ENCODE results near the gene GNL1.

GNL1 gene

DNA sequence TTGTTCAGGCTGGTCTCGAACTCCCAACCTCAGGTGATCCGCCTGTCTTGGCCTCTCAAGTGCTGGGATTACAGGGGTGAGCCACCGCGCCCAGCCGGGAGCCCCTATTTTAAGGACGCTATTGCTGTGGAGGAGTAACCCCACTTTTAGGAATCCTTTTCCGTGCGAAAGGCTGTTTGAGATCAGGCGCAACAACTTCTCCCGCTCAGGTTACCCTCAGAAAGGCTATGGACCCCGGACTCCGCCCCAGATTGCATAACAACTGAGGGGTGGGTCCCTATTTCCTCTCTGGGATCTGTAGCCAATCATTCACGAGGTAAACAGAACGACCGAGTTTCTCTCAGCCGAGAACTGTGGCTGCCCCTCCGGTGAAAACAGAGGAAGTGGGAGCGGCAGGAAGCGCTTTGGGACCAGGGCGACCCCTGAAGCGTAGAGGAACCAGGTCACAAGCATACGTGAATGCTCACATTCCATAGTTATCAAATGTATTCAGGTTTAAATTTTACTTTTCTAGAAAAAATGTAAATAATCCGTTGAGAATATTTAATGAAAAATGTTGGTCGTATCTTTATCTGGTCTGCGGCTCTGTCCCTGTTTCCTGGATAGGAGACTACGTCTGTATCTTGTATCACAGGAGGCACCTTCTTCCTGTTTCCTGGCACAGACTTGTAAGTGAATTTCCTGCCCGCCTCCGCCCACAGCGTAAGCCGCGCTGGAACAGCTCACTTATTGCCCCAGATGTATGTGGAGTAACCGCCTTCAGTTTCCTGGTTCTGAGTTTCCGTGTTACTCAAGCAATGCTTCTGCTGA is 40.1 kb downstream of the GNL1 start:
- peak; percentile 59 for DNase-seq (ENCODE audit: low read depth, low spot score)
- POLR2A ChIA-PET: no interaction called here

DNA sequence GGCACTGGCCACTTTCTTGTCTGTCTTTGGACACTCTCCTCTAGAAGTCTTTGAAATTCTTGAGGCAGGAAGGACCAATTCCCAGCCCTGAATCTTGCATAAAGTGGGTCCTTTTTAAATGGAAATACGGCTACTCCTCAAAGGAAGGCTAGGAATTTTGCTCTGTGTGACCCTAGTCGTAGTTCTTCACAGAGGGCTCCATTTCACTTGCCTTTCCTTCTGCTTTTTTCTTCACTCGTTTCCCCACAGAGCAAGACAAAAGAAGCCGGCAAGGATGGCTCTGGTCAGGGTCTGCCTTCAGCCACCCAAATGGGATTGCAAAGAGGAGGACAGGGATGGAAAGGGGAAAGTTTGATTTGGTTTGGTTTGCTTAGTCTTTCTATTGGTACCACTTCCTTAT is 41.2 kb downstream of the GNL1 start:
- H3K4me3 ChIP-seq (ENCODE audit: low read depth, low read length): no peak overlapping the region

More for the DNA sequence above, 40.1 kb downstream of the GNL1 start:
- TF ChIP-seq, protein P1, sequence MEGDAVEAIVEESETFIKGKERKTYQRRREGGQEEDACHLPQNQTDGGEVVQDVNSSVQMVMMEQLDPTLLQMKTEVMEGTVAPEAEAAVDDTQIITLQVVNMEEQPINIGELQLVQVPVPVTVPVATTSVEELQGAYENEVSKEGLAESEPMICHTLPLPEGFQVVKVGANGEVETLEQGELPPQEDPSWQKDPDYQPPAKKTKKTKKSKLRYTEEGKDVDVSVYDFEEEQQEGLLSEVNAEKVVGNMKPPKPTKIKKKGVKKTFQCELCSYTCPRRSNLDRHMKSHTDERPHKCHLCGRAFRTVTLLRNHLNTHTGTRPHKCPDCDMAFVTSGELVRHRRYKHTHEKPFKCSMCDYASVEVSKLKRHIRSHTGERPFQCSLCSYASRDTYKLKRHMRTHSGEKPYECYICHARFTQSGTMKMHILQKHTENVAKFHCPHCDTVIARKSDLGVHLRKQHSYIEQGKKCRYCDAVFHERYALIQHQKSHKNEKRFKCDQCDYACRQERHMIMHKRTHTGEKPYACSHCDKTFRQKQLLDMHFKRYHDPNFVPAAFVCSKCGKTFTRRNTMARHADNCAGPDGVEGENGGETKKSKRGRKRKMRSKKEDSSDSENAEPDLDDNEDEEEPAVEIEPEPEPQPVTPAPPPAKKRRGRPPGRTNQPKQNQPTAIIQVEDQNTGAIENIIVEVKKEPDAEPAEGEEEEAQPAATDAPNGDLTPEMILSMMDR (IDR thresholded peaks at IDR 0.05; ENCODE audit: insufficient read depth, low read length, missing control alignments): no peak
- peak overlapping the region; percentile 59 for H3K4me3 ChIP-seq (ENCODE audit: low read depth, low read length)
- CTCF ChIA-PET: interaction anchor here (0.6 to 18.1 kb wide), 3 partner anchors 13 to 27 kb away, joined by 3 to 388 read pairs (median 17); no protein-coding TSS in a partner anchor

DNA sequence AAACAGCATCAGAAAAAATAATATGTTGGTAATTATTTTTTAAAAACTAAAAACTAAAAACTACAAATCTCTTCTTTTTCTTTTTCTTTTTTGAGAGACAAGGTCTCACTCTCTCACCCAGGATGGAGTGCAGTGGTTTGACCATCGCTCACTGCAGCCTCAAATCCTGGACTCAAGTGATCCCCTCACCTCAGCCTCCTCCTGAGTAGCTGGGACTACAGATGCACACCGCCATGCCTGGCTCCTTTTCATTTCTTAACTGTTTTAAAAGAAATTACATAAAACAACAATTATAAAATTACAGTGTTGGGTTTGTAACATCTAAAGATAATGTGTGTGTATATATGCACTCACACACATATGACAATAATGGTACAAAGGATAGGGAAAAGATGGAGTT is 42.8 kb downstream of the GNL1 start:
- DNase-seq (ENCODE audit: low read depth, low spot score): no peak
- H3K4me3 ChIP-seq (ENCODE audit: low read depth, low read length): no peak overlapping the region
- ChIA-PET CTCF (interaction anchor here (1.2 to 7.5 kb wide), 4 partner anchors 10 to 29 kb away, joined by 4 to 66 read pairs (median 22); no protein-coding TSS in a partner anchor), POLR2A (no interaction called here)
- TF ChIP-seq, protein P1 (IDR thresholded peaks at IDR 0.05; ENCODE audit: insufficient read depth, low read length, missing control alignments): no peak

More for the DNA sequence above, 41.2 kb downstream of the GNL1 start:
- ChIA-PET POLR2A (no interaction called here), CTCF (interaction anchor here (1.0 to 7.5 kb wide), 4 partner anchors 14 to 27 kb away, joined by 3 to 66 read pairs (median 12); no protein-coding TSS in a partner anchor)
- DNase-seq (ENCODE audit: low read depth, low spot score): no peak
- TF ChIP-seq, protein P1 (IDR thresholded peaks at IDR 0.05; ENCODE audit: insufficient read depth, low read length, missing control alignments): no peak

DNA sequence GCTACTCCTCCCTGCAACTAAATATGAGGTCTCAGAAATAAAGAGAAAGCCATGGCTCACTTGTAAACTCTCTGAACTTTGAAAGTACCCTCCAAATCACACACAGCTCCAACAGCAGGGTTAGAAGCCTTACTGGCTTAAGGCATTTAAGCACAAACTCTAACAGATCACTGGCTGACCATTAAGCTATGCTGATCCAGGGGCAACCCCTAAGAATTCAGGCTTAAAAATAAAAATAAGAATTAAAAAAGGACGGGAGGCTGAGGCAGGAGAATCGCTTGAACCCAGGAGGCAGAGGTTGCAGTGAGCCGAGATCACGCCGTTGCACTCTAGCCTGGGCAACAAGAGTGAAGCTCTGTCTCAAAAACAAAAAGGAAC is 45.1 kb downstream of the GNL1 start:
- TF ChIP-seq, protein P1 (IDR thresholded peaks at IDR 0.05; ENCODE audit: insufficient read depth, low read length, missing control alignments): no peak
- POLR2A ChIA-PET: no interaction called here
- DNase-seq (ENCODE audit: low read depth, low spot score): no peak
- no peak overlapping the region for H3K4me3 ChIP-seq (ENCODE audit: low read depth, low read length)
- CTCF ChIA-PET: interaction anchor here (1.8 to 7.5 kb wide), 5 partner anchors 15 to 31 kb away, joined by 5 to 66 read pairs (median 28); no protein-coding TSS in a partner anchor

DNA sequence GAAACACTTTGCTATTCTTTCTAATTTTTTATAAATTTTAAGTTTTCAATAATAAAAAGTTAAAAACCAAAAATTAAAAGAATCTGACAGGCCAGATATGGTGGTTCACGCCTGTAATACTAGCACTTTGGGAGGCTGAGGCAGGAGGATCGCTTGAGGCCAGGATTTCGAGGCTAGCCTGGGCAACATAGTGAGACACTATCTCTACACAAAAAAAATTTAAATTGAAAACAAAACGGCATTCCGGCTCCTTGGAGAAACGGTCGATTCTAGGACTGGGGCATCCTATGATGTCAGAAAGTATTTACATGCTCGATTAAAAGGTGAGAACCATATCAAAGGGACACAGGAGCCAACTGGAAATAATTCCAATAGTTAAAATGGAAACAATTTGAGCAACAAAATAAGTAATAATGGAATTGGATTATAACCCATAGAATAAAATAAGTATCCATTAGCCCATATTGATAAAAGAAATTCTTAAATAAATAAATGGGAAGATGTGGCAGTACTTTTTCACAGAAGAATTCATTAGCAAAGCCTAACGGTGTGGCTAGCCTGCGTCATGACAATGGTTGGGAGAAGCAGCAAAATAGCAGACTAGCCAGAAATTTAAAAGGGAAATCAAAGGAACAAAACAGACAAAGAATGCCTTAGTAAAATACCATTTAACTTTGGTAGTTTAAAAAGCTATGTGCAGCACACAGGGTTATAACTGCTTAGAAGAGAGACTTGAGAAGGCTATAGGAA is 45.7 kb downstream of the GNL1 start:
- ChIA-PET CTCF (interaction anchor here (1.0 to 7.5 kb wide), 7 partner anchors 10 to 36 kb away, joined by 3 to 66 read pairs (median 9); no protein-coding TSS in a partner anchor), POLR2A (no interaction called here)
- TF ChIP-seq, protein P1 (IDR thresholded peaks at IDR 0.05; ENCODE audit: insufficient read depth, low read length, missing control alignments): no peak
- DNase-seq (ENCODE audit: low read depth, low spot score): no peak
- no peak overlapping the region for H3K4me3 ChIP-seq (ENCODE audit: low read depth, low read length)
